A673 (cell line): ENCODE results near the gene ZBTB22.

ENCODE experiments used
- EZH2 ChIP-seq: fragments of 200-600 bp; sonication (generic); IDR thresholded peaks from 2 replicates; pipeline ENCODE4 v1.6.1; 2017; ENCODE audit warnings: borderline replicate concordance, low read depth, mild to moderate bottlenecking, mixed read lengths, antibody characterized with exemption, low read length; ENCODE audit not compliant: poor library complexity, severe bottlenecking
- TF ChIP-seq, protein P1 (sequence below): fragments of 300-800, 200-600 bp; sonication (generic); conservative IDR thresholded peaks from 2 replicates; pipeline ENCODE4 v1.5.1; 2017; ENCODE audit warnings: low read depth, mild to moderate bottlenecking, antibody characterized with exemption, low read length, moderate library complexity, mixed read lengths

- TF ChIP-seq, protein P1, sequence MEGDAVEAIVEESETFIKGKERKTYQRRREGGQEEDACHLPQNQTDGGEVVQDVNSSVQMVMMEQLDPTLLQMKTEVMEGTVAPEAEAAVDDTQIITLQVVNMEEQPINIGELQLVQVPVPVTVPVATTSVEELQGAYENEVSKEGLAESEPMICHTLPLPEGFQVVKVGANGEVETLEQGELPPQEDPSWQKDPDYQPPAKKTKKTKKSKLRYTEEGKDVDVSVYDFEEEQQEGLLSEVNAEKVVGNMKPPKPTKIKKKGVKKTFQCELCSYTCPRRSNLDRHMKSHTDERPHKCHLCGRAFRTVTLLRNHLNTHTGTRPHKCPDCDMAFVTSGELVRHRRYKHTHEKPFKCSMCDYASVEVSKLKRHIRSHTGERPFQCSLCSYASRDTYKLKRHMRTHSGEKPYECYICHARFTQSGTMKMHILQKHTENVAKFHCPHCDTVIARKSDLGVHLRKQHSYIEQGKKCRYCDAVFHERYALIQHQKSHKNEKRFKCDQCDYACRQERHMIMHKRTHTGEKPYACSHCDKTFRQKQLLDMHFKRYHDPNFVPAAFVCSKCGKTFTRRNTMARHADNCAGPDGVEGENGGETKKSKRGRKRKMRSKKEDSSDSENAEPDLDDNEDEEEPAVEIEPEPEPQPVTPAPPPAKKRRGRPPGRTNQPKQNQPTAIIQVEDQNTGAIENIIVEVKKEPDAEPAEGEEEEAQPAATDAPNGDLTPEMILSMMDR: no peak
- TF ChIP-seq EZH2: no peak
Measured at GRCh38 chr6:33324125-33324524, 6.6 kb upstream of the ZBTB22 start.
